Activated CD8-positive, alpha-beta memory T cell treated with anti-CD3 and anti-CD28 coated beads, Interleukin-2, amount 50 U/mL, for 24 hours (primary cell): ENCODE data around the gene CTSD.

Experiments
- DNase-seq: peaks from one replicate; pipeline ENCODE4 v3.0.0-alpha.2; 2020; ENCODE audit errors: extremely low read depth

CTSD gene

GRCh38 chr11:1744891-1745700 is 18.6 kb downstream of the CTSD start:
- no peak for DNase-seq

GRCh38 chr11:1744137-1744886 is 19.4 kb downstream of the CTSD start:
- no peak for DNase-seq

- DNase-seq, result no peak
Measured at GRCh38 chr11:1743585-1744136, 20.1 kb downstream of the CTSD start.

GRCh38 chr11:1742869-1743584 is 20.7 kb downstream of the CTSD start:
- no peak for DNase-seq

- no peak for DNase-seq
Measured at GRCh38 chr11:1742371-1742770, 21.4 kb downstream of the CTSD start.

GRCh38 chr11:1741741-1742140 is 22.0 kb downstream of the CTSD start:
- DNase-seq, result no peak

GRCh38 chr11:1740786-1741530 is 22.8 kb downstream of the CTSD start:
- no peak for DNase-seq

- DNase-seq, result no peak
Measured at GRCh38 chr11:1739576-1739975, 24.2 kb downstream of the CTSD start.

- DNase-seq, result no peak
Measured at GRCh38 chr11:1738380-1738779, 25.3 kb downstream of the CTSD start.

GRCh38 chr11:1737080-1737757 is 26.5 kb downstream of the CTSD start:
- DNase-seq, result no peak

GRCh38 chr11:1736447-1736992 is 27.2 kb downstream of the CTSD start:
- DNase-seq, result no peak

GRCh38 chr11:1735271-1735670 is 28.5 kb downstream of the CTSD start:
- no peak for DNase-seq

- no peak for DNase-seq
Measured at GRCh38 chr11:1734641-1735081, 29.1 kb downstream of the CTSD start.

- DNase-seq, result no peak
Measured at GRCh38 chr11:1733716-1734640, 29.7 kb downstream of the CTSD start.

- DNase-seq, result no peak
Measured at GRCh38 chr11:1733009-1733715, 30.6 kb downstream of the CTSD start.

GRCh38 chr11:1732418-1733008 is 31.2 kb downstream of the CTSD start:
- no peak for DNase-seq

- no peak for DNase-seq
Measured at GRCh38 chr11:1731451-1732059, 32.2 kb downstream of the CTSD start.

- DNase-seq, result no peak
Measured at GRCh38 chr11:1730059-1730629, 33.6 kb downstream of the CTSD start.
